Peyer's patch (tissue), 4 donors: ENCODE measurements around the gene PADI2. TPM values are rescaled to one million over a fixed set of nuclear protein-coding genes. Genes with fewer than 3 reads are reported as not detected.

Experiments used
- DNase-seq, 3 donors: peaks; one replicate each; pipeline ENCODE4 v3.0.0-alpha.2; 2017 to 2019
- H3K27ac ChIP-seq, 4 donors: fragments of 200-600 bp; sonication (generic); one replicate each; pipeline ENCODE4 v1.5.1; 2016 to 2019
- H3K27me3 ChIP-seq, 2 donors: fragments of 200-600 bp; sonication (generic); one replicate each; pipeline ENCODE4 v1.5.1; 2019
- H3K36me3 ChIP-seq, 3 donors: fragments of 200-600 bp; sonication (generic); one replicate each; pipeline ENCODE4 v1.5.1; 2016 to 2019
- H3K4me1 ChIP-seq, 4 donors: fragments of 200-600 bp; sonication (generic); one replicate each; pipeline ENCODE4 v1.5.1; 2016 to 2019
- H3K4me3 ChIP-seq, 4 donors: fragments of 200-600 bp; sonication (generic); 1 replicate in 3 of 4; 2 replicates in 1 of 4; pipeline ENCODE4 v1.5.1; 2016 to 2019; ENCODE audit warnings: mild to moderate bottlenecking in 1 of 4
- H3K9me3 ChIP-seq, 4 donors: fragments of 200-600 bp; sonication (generic); one replicate each; pipeline ENCODE4 v1.5.1; 2016 to 2019; ENCODE audit warnings: mild to moderate bottlenecking in 1 of 4
- CTCF ChIP-seq, 6 experiments: fragments of 450-650 bp in 4 of 6; fragments of 200-600 bp in 2 of 6; sonication (generic) in 1 of 6; IDR thresholded peaks; one replicate each; pipeline ENCODE4 v1.5.1; 2017 to 2019; ENCODE audit warnings: antibody characterized with exemption in 6 of 6, mild to moderate bottlenecking in 3 of 6, moderate library complexity in 1 of 6
- POLR2A ChIP-seq, 2 donors: fragments of 450-650 bp; IDR thresholded peaks; one replicate each; pipeline ENCODE4 v1.5.1; 2017; ENCODE audit warnings: antibody characterized with exemption in 2 of 2, mild to moderate bottlenecking in 2 of 2, moderate library complexity in 2 of 2
- total RNA-seq, 4 donors: library from RNA; depleted of rRNA; stranded (reverse); fragments of >200 nt; gene quantifications; one replicate each; pipeline ENCODE4 v1.1.0, GENCODE V29; 2016

The PADI2 gene
- total RNA-seq, 4 donors from 2014 or later, result 29.7 to 191 (median 57.9) TPM

GRCh38 chr1:17045150-17045549 is 74.1 kb downstream of the PADI2 start:
- Histone ChIP-seq H3K36me3 (peaks cover 0 to 52% (median 0%) of the 10 kb centered on the region in 3 donors), H3K27ac (no peak overlapping the region), H3K27me3 (no peaks in the 10 kb centered on the region), H3K9me3 (no peaks in the 10 kb centered on the region), H3K4me1 (no peaks in the 10 kb centered on the region), H3K4me3 (no peak overlapping the region)
- no peak for DNase-seq
- TF ChIP-seq CTCF (IDR thresholded peaks at IDR 0.05) (no peak), POLR2A (IDR thresholded peaks at IDR 0.05) (no peak)

GRCh38 chr1:17043676-17044075 is 75.6 kb downstream of the PADI2 start:
- Histone ChIP-seq H3K9me3 (no peaks in the 10 kb centered on the region), H3K4me3 (no peak overlapping the region), H3K27ac (no peak overlapping the region), H3K27me3 (no peaks in the 10 kb centered on the region), H3K36me3 (peaks cover 0 to 52% (median 0%) of the 10 kb centered on the region in 3 donors), H3K4me1 (no peaks in the 10 kb centered on the region)
- DNase-seq, result no peak
- TF ChIP-seq CTCF (IDR thresholded peaks at IDR 0.05) (no peak), POLR2A (IDR thresholded peaks at IDR 0.05) (no peak)

DNA sequence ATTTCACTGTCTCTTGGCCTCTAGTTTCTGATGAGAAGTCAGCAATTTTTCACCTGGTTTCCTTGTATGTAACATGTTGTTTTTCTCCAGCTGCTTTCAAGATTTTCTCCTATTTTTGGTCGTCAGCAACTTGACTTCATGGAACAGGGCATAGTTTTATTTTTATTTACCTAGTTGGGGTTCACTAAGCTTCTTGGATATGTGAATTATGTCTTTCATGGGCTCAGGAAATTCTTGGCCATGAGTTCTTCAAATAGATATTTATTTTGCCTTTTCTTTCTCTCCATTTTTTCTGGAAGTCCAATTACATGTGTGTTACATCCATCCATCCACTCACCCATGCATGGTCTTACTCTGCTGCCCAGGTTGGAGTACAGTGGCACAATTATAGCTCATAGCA is 79.1 kb downstream of the PADI2 start:
- no peaks in the 10 kb centered on the region for H3K9me3 ChIP-seq
- H3K36me3 ChIP-seq, result peaks cover 0 to 69% (median 0%) of the 10 kb centered on the region in 3 donors
- H3K27ac ChIP-seq, result no peak overlapping the region
- H3K27me3 ChIP-seq, result no peaks in the 10 kb centered on the region
- no peak overlapping the region for H3K4me3 ChIP-seq
- H3K4me1 ChIP-seq, result no peaks in the 10 kb centered on the region
- TF ChIP-seq CTCF (IDR thresholded peaks at IDR 0.05), result no peak
- no peak for TF ChIP-seq POLR2A (IDR thresholded peaks at IDR 0.05)
- no peak for DNase-seq

- TF ChIP-seq CTCF (IDR thresholded peaks at IDR 0.05) (no peak), POLR2A (IDR thresholded peaks at IDR 0.05) (no peak)
- Histone ChIP-seq H3K4me1 (no peaks in the 10 kb centered on the region), H3K9me3 (no peaks in the 10 kb centered on the region), H3K36me3 (peaks cover 0 to 72% (median 0%) of the 10 kb centered on the region in 3 donors), H3K27me3 (no peaks in the 10 kb centered on the region), H3K4me3 (no peak overlapping the region), H3K27ac (no peak overlapping the region)
- no peak for DNase-seq
These were observed 79.7 kb downstream of the PADI2 start for GRCh38 chr1:17039522-17039921.

DNA sequence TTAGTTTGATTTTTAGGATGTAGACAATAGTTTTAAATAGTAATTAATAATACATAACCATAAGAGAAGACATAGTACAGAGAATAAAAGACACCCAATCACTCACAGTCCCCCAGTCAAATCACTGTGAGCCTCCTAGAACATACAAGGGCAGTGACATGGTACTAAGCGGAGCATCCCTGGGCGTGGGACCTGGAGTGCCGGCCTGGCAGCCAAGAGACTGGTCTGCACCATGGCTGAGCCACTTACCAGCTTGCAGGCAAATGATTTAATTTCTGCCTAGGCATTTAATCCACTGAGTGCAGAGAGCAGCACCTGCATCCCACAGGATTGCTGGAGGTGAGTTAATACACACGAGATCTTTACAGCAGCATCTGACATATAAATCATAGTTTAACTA is 85.8 kb downstream of the PADI2 start:
- no peak overlapping the region for H3K27ac ChIP-seq
- H3K4me3 ChIP-seq, result no peak overlapping the region
- no peak for DNase-seq
- TF ChIP-seq CTCF (IDR thresholded peaks at IDR 0.05), result no peak
- no peak for TF ChIP-seq POLR2A (IDR thresholded peaks at IDR 0.05)
- peaks cover 0 to 74% (median 0%) of the 10 kb centered on the region in 3 donors for H3K36me3 ChIP-seq
- no peaks in the 10 kb centered on the region for H3K9me3 ChIP-seq
- no peaks in the 10 kb centered on the region for H3K27me3 ChIP-seq
- H3K4me1 ChIP-seq, result no peaks in the 10 kb centered on the region

- DNase-seq, result no peak
- TF ChIP-seq CTCF (IDR thresholded peaks at IDR 0.05) (no peak), POLR2A (IDR thresholded peaks at IDR 0.05) (no peak)
- no peaks in the 10 kb centered on the region for H3K27me3 ChIP-seq
- H3K4me3 ChIP-seq, result no peak overlapping the region
- H3K4me1 ChIP-seq, result no peaks in the 10 kb centered on the region
- no peaks in the 10 kb centered on the region for H3K9me3 ChIP-seq
- no peak overlapping the region for H3K27ac ChIP-seq
- peaks cover 0 to 74% (median 0%) of the 10 kb centered on the region in 3 donors for H3K36me3 ChIP-seq
These were observed 86.5 kb downstream of the PADI2 start for GRCh38 chr1:17032741-17033140.
